Activated naive CD8-positive, alpha-beta T cell treated with anti-CD3 and anti-CD28 coated beads for 36 hours (primary cell): ENCODE data around the gene TMEM203. TPM values are rescaled to one million over a fixed set of nuclear protein-coding genes. Genes with fewer than 3 reads are reported as not detected.

Experiments
- DNase-seq: peaks from one replicate; pipeline ENCODE4 v3.0.0; 2021
- H3K27ac Mint-ChIP-seq: one replicate; pipeline ENCODE4 v1.8.0; 2022; ENCODE audit warnings: mild to moderate bottlenecking, moderate library complexity, mixed read lengths
- H3K27me3 Mint-ChIP-seq: one replicate; pipeline ENCODE4 v1.8.0; 2022; ENCODE audit warnings: mild to moderate bottlenecking, mixed read lengths
- H3K36me3 Mint-ChIP-seq: one replicate; pipeline ENCODE4 v1.8.0; 2021; ENCODE audit warnings: mild to moderate bottlenecking, mixed read lengths
- H3K4me1 Mint-ChIP-seq: one replicate; pipeline ENCODE4 v1.8.0; 2021; ENCODE audit warnings: mixed read lengths
- H3K4me3 Mint-ChIP-seq: one replicate; pipeline ENCODE4 v1.8.0; 2022; ENCODE audit warnings: mild to moderate bottlenecking, moderate library complexity, mixed read lengths
- H3K9me3 Mint-ChIP-seq: one replicate; pipeline ENCODE4 v1.8.0; 2022; ENCODE audit warnings: mixed read lengths
- total RNA-seq, 2 experiments: library from RNA; stranded (reverse); gene quantifications; one replicate each; pipeline ENCODE4 v1.2.3, GENCODE V29; 2021

TMEM203 gene
- total RNA-seq, 2 experiments from 2014 or later = 37.9 TPM

GRCh38 chr9:137157618-137158415, 47.6 kb downstream of the TMEM203 start:
- H3K9me3 Mint-ChIP-seq = no peaks in the 10 kb centered on the region
- H3K4me3 Mint-ChIP-seq = no peak overlapping the region

GRCh38 chr9:137156567-137157375, 48.7 kb downstream of the TMEM203 start:
- peak overlapping the region; percentile 11 for H3K4me3 Mint-ChIP-seq
- peaks cover 13% of the 10 kb centered on the region for H3K4me1 Mint-ChIP-seq
- peak; percentile 66 for DNase-seq
- no peaks in the 10 kb centered on the region for H3K9me3 Mint-ChIP-seq
- peaks cover 55% of the 10 kb centered on the region for H3K27me3 Mint-ChIP-seq
- no peak overlapping the region for H3K27ac Mint-ChIP-seq
- no peaks in the 10 kb centered on the region for H3K36me3 Mint-ChIP-seq

More at GRCh38 chr9:137157618-137158415, 47.6 kb downstream of the TMEM203 start:
- H3K4me1 Mint-ChIP-seq = peaks cover 13% of the 10 kb centered on the region
- DNase-seq = no peak
- H3K36me3 Mint-ChIP-seq = no peaks in the 10 kb centered on the region
- peaks cover 59% of the 10 kb centered on the region for H3K27me3 Mint-ChIP-seq
- H3K27ac Mint-ChIP-seq = no peak overlapping the region

Other genes with a start within 250 kb of the TMEM203 start
- gene PTGDS, start 228.1 kb downstream of the TMEM203 start, total RNA-seq = not detected
- gene LCNL1, start 222.7 kb downstream of the TMEM203 start, total RNA-seq = not detected
- 10 to 100 TPM; 57.2 to 60.1 TPM for gene PAXX, start 213.2 kb downstream of the TMEM203 start, total RNA-seq
- not detected for gene CLIC3, start 209.1 kb downstream of the TMEM203 start, total RNA-seq
- gene ABCA2, start 177.4 kb downstream of the TMEM203 start, total RNA-seq = 1 to 10 TPM; 4.2 to 4.9 TPM
- gene FUT7, start 173.6 kb downstream of the TMEM203 start, total RNA-seq = not detected
- 10 to 100 TPM; 13.2 to 13.5 TPM for gene NPDC1, start 159.5 kb downstream of the TMEM203 start, total RNA-seq
- gene ENTPD2, start 151.6 kb downstream of the TMEM203 start, total RNA-seq = not detected
- 10 to 100 TPM; 15.2 to 15.4 TPM for gene SAPCD2, start 135.1 kb downstream of the TMEM203 start, total RNA-seq
- 10 to 100 TPM; 22.9 to 23.5 TPM for gene UAP1L1, start 128.1 kb downstream of the TMEM203 start, total RNA-seq
- 10 to 100 TPM; 24.7 to 25.1 TPM for gene MAN1B1, start 118.7 kb downstream of the TMEM203 start, total RNA-seq
- 100 to 1,000 TPM; 267 to 289 TPM for gene DPP7, start 90.9 kb downstream of the TMEM203 start, total RNA-seq
- gene GRIN1, start 66.5 kb downstream of the TMEM203 start, total RNA-seq = not detected
- not detected for gene LRRC26, start 35.6 kb downstream of the TMEM203 start, total RNA-seq
- not detected for gene TMEM210, start 33.6 kb downstream of the TMEM203 start, total RNA-seq
- gene ANAPC2, start 17.1 kb downstream of the TMEM203 start, total RNA-seq = 10 to 100 TPM; 42.6 to 48.3 TPM
- gene SSNA1, start 17.0 kb downstream of the TMEM203 start, total RNA-seq = 10 to 100 TPM; 78.1 to 80.1 TPM
- gene TPRN, start 4.9 kb downstream of the TMEM203 start, total RNA-seq = 1 to 10 TPM; 7.3 to 7.6 TPM
- gene NDOR1, start 52 bp upstream of the TMEM203 start, total RNA-seq = 10 to 100 TPM; 37.6 to 38.8 TPM
- 1 to 10 TPM; 6.0 to 7.1 TPM for gene RNF208, start 16.6 kb upstream of the TMEM203 start, total RNA-seq
- under 1 TPM; 0.32 to 0.49 TPM for gene CYSRT1, start 19.5 kb upstream of the TMEM203 start, total RNA-seq
- gene RNF224, start 21.9 kb upstream of the TMEM203 start, total RNA-seq = not detected
- gene SLC34A3, start 25.3 kb upstream of the TMEM203 start, total RNA-seq = not detected
- gene TUBB4B, start 35.6 kb upstream of the TMEM203 start, total RNA-seq = 100 to 1,000 TPM; 271 to 274 TPM
- not detected for gene STPG3, start 45.6 kb upstream of the TMEM203 start, total RNA-seq
- 10 to 100 TPM; 54.4 to 56.4 TPM for gene NELFB, start 49.7 kb upstream of the TMEM203 start, total RNA-seq
- 1 to 10 TPM; 3.6 to 3.9 TPM for gene TOR4A, start 72.1 kb upstream of the TMEM203 start, total RNA-seq
- 1 to 10 TPM; 5.0 to 5.3 TPM for gene NRARP, start 96.6 kb upstream of the TMEM203 start, total RNA-seq
- gene EXD3, start 217.5 kb upstream of the TMEM203 start, total RNA-seq = 1 to 10 TPM; 3.6 to 4.2 TPM
- gene NOXA1, start 217.7 kb upstream of the TMEM203 start, total RNA-seq = under 1 TPM; 0.66 to 0.76 TPM
- not detected for gene ENTPD8, start 235.7 kb upstream of the TMEM203 start, total RNA-seq